Liver (tissue), 9 donors: ENCODE data around the gene CYBRD1. TPM values are rescaled to one million over a fixed set of nuclear protein-coding genes. Genes with fewer than 3 reads are reported as not detected.
A peak's percentile ranks its signal among the peaks of the same experiment; 100 is the strongest.

ENCODE experiments used
- DNase-seq: peaks from one replicate; pipeline ENCODE4 v3.0.0-alpha.2; 2017; ENCODE audit warnings: low spot score
- H3K27ac ChIP-seq, 2 donors: one replicate each; pipeline ENCODE4 v1.7.0; 2013; ENCODE audit warnings: inconsistent platforms in 2 of 2, low read length in 2 of 2, control low read depth in 1 of 2, low read depth in 1 of 2, mild to moderate bottlenecking in 1 of 2
- H3K27me3 ChIP-seq, 4 donors: one replicate each; pipeline versions ENCODE4 v1.6.1 to v1.7.0; 2013; ENCODE audit warnings: low read length in 3 of 4, inconsistent platforms in 1 of 4, mild to moderate bottlenecking in 1 of 4, moderate library complexity in 1 of 4; ENCODE audit not compliant: control insufficient read depth in 4 of 4, insufficient read depth in 4 of 4
- H3K36me3 ChIP-seq, 4 donors: one replicate each; pipeline versions ENCODE4 v1.6.1 to v1.7.0; 2013; ENCODE audit warnings: low read length in 3 of 4, mild to moderate bottlenecking in 3 of 4, low read depth in 1 of 4, moderate library complexity in 1 of 4; ENCODE audit not compliant: control insufficient read depth in 4 of 4, insufficient read depth in 3 of 4
- H3K4me1 ChIP-seq, 4 donors: one replicate each; pipeline versions ENCODE4 v1.6.1 to v1.7.0; 2013; ENCODE audit warnings: low read length in 3 of 4, mild to moderate bottlenecking in 3 of 4, moderate library complexity in 1 of 4; ENCODE audit not compliant: control insufficient read depth in 4 of 4, insufficient read depth in 4 of 4
- H3K4me3 ChIP-seq, 3 donors: one replicate each; pipeline versions ENCODE4 v1.6.1 to v1.7.0; 2013; ENCODE audit warnings: low read length in 3 of 3, control low read depth in 1 of 3, low read depth in 1 of 3, mild to moderate bottlenecking in 1 of 3
- H3K9ac ChIP-seq, 2 donors: one replicate each; pipeline ENCODE4 v1.7.0; 2013; ENCODE audit warnings: low read length in 2 of 2, mild to moderate bottlenecking in 2 of 2, moderate library complexity in 2 of 2, control low read depth in 1 of 2, low read depth in 1 of 2
- H3K9me3 ChIP-seq, 4 donors: one replicate each; pipeline versions ENCODE4 v1.6.1 to v1.7.0; 2013; ENCODE audit warnings: low read length in 3 of 4; ENCODE audit not compliant: control insufficient read depth in 4 of 4
- EGR1 ChIP-seq, 2 donors: IDR thresholded peaks; 2 replicates each; pipeline ENCODE4 v1.6.1; 2016 to 2018; ENCODE audit warnings: antibody characterized with exemption in 2 of 2, low read depth in 2 of 2
- FOXA1 ChIP-seq: IDR thresholded peaks from 2 replicates; pipeline ENCODE4 v1.6.1; 2016; ENCODE audit warnings: antibody characterized with exemption
- FOXA2 ChIP-seq: IDR thresholded peaks from 2 replicates; pipeline ENCODE4 v1.6.1; 2016; ENCODE audit warnings: antibody characterized with exemption
- GABPA ChIP-seq, 2 donors: IDR thresholded peaks in 1 of 2; conservative IDR thresholded peaks in 1 of 2; 2 replicates each; pipeline ENCODE4 v1.6.1; 2016; ENCODE audit warnings: antibody characterized with exemption in 2 of 2, mild to moderate bottlenecking in 1 of 2, moderate library complexity in 1 of 2
- HNF4G ChIP-seq: IDR thresholded peaks from 2 replicates; pipeline ENCODE4 v1.6.1; 2016; ENCODE audit warnings: antibody characterized with exemption
- RAD21 ChIP-seq, 2 donors: IDR thresholded peaks; 2 replicates each; pipeline ENCODE4 v1.6.1; 2016; ENCODE audit warnings: antibody characterized with exemption in 2 of 2, mild to moderate bottlenecking in 2 of 2
- RXRA ChIP-seq, 2 donors: IDR thresholded peaks; 2 replicates each; pipeline ENCODE4 v1.6.1; 2017 to 2018; ENCODE audit warnings: antibody characterized with exemption in 2 of 2, mild to moderate bottlenecking in 1 of 2
- SP1 ChIP-seq: IDR thresholded peaks from 2 replicates; pipeline ENCODE4 v1.6.1; 2018; ENCODE audit warnings: antibody characterized with exemption, mild to moderate bottlenecking
- TAF1 ChIP-seq: conservative IDR thresholded peaks from 2 replicates; pipeline ENCODE4 v1.6.1; 2016; ENCODE audit warnings: antibody characterized with exemption, mild to moderate bottlenecking
- YY1 ChIP-seq: IDR thresholded peaks from 2 replicates; pipeline ENCODE4 v1.6.1; 2016; ENCODE audit warnings: antibody characterized with exemption, mild to moderate bottlenecking
- WGBS: extraction: QIAGEN DNeasy Blood & Tissue Kit; methylation state at CpG from one replicate; pipeline ENCODE4 v1.1.7; 2013; 5-methylcytosine and 5-hydroxymethylcytosine counted together
- polyA plus RNA-seq, 2 donors: library from polyadenylated mRNA; stranded (reverse) in 1 of 2; unstranded in 1 of 2; fragments of 200-250 nt in 1 of 2; fragments of >200 nt in 1 of 2; fragmentation: Nextera tagmentation in 1 of 2; extraction: Ambion mirVana in 1 of 2; gene quantifications; one replicate each; pipeline versions ENCODE4 v1.2.1 to v1.2.3, GENCODE V29; 2013 to 2015
- total RNA-seq, 2 donors: library from RNA; depleted of rRNA; stranded (reverse); fragments of >200 nt; gene quantifications; one replicate each; pipeline ENCODE4 v1.2.3, GENCODE V29; 2014
- TF ChIP-seq, protein P1 (sequence below): fragments of 150-350 bp; IDR thresholded peaks from 2 replicates; pipeline ENCODE4 v1.5.1; 2017; ENCODE audit warnings: improper control_type of control experiment, low read depth, low read length; ENCODE audit not compliant: missing input control
- TF ChIP-seq, protein P2 (sequence below): IDR thresholded peaks from 2 replicates; pipeline ENCODE4 v1.6.1; 2016; ENCODE audit warnings: antibody characterized with exemption, mild to moderate bottlenecking
- TF ChIP-seq, protein P3 (sequence below): IDR thresholded peaks from 2 replicates; pipeline ENCODE4 v1.6.1; 2016; ENCODE audit warnings: antibody characterized with exemption
- donor health status: healthy.
- donor health status: healthy.
- donor health status: healthy.
- donor health status: healthy.
- donor health status: healthy.

Gene CYBRD1
- total and polyA plus RNA-seq, 4 donors: 5.8 to 51.1 (median 9.4) TPM

DNA sequence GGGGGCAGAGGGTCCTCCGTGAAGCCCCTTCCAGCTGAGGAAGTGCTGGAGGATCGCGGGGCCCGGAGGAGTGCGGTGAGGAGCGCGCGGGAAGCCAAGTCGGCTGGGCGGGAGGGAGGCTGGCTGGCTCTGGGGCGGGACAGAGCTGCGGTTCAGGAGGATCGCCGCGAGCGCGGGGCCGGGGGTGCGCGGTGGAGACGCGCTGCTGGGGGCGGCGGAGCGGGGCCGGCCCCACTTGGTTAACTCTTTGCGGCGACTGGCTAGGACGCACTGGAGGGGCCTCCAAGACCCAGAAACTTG, 464 bp downstream of the CYBRD1 start (continued):
- TF ChIP-seq, protein P1, sequence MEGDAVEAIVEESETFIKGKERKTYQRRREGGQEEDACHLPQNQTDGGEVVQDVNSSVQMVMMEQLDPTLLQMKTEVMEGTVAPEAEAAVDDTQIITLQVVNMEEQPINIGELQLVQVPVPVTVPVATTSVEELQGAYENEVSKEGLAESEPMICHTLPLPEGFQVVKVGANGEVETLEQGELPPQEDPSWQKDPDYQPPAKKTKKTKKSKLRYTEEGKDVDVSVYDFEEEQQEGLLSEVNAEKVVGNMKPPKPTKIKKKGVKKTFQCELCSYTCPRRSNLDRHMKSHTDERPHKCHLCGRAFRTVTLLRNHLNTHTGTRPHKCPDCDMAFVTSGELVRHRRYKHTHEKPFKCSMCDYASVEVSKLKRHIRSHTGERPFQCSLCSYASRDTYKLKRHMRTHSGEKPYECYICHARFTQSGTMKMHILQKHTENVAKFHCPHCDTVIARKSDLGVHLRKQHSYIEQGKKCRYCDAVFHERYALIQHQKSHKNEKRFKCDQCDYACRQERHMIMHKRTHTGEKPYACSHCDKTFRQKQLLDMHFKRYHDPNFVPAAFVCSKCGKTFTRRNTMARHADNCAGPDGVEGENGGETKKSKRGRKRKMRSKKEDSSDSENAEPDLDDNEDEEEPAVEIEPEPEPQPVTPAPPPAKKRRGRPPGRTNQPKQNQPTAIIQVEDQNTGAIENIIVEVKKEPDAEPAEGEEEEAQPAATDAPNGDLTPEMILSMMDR: no peak

DNA sequence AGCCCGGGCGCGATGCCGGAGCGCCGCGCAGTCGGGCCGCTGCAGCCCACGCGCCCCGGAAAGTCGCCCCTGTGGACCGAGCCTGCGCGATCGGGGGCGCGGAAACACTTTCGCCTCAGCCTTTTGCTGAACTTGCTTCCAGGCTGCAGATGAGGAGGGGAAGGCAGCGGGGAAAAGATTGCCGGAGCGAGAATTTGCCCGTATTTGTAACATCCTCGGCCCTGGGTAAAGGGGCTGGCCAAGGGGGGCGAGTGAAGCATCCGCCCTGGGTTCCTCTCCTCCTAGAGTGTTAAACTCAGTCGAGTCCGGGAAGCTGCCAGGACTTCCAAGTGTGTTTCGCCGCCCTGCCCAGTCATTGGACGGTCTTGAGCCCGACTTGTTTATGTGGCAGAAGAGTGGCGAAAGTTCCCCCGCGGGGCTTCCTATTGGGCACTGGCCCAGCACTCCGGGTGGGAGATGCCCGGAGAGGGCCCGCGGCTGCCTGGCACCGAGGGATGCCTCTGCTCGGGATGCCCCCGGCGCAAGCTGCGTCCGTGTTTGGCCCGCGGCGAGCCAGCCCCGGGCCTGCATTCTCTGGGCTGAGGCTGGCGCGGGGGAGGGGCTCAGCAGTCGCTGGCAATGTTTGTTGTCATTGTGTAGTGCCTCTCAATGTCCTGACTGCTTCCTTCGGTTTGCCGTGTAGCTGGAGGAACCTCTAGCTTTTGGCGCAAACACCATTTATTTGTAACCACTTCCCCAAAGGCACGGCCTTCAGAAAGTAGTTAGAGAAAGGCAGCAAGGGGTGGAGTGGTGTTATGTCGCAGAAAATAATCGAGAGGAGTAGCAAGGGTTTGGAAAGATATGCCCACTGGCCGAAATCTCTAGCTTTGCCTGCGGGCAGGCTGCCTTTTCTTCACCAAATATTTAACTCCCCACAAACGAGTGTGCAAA, 1.1 kb downstream of the CYBRD1 start:
- TF ChIP-seq RAD21 (IDR thresholded peaks at IDR 0.05) (peak in 1 of 2 donors; percentile 28), RXRA (IDR thresholded peaks at IDR 0.05) (peak in 1 of 2 donors; percentile 7), EGR1 (IDR thresholded peaks at IDR 0.05; ENCODE audit: low read depth in 2 of 2) (no peak), YY1 (peak; percentile 21)
- peak; percentile 68 for DNase-seq
- H3K27ac ChIP-seq: peak overlapping the region; percentile 60 to 74
- no peaks in the 10 kb centered on the region for H3K36me3 ChIP-seq
- H3K4me1 ChIP-seq: peaks cover 5 to 23% (median 14%) of the 10 kb centered on the region in 4 donors
- peak overlapping the region; percentile 28 to 81 (median 69) for H3K4me3 ChIP-seq
- under 1% methylated on average over 62 of the region's 62 CpGs for WGBS
- no peaks in the 10 kb centered on the region for H3K27me3 ChIP-seq
- no peaks in the 10 kb centered on the region for H3K9me3 ChIP-seq
- H3K9ac ChIP-seq: peak overlapping the region; percentile 56 to 74

DNA sequence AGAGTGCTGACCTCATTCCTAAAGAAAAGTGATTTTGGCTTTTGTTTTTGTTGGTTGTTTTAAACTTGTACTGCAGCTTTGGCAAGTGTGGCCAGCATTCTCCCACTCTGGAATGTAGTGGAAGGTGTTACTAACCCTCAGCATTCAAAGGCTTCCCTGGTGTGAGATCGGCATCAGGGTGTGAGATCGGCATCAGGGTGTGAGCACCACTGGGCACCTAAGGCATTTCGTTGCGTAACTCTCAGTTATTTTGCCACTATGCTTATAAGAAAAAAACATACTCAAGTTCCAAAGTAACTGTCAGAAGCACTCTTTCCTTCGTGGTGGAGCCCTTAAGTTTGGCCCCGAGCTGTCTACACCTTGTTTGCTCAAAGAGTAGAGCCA, 1.7 kb downstream of the CYBRD1 start:
- peaks cover 5 to 23% (median 14%) of the 10 kb centered on the region in 4 donors for H3K4me1 ChIP-seq
- TF ChIP-seq, protein P2, sequence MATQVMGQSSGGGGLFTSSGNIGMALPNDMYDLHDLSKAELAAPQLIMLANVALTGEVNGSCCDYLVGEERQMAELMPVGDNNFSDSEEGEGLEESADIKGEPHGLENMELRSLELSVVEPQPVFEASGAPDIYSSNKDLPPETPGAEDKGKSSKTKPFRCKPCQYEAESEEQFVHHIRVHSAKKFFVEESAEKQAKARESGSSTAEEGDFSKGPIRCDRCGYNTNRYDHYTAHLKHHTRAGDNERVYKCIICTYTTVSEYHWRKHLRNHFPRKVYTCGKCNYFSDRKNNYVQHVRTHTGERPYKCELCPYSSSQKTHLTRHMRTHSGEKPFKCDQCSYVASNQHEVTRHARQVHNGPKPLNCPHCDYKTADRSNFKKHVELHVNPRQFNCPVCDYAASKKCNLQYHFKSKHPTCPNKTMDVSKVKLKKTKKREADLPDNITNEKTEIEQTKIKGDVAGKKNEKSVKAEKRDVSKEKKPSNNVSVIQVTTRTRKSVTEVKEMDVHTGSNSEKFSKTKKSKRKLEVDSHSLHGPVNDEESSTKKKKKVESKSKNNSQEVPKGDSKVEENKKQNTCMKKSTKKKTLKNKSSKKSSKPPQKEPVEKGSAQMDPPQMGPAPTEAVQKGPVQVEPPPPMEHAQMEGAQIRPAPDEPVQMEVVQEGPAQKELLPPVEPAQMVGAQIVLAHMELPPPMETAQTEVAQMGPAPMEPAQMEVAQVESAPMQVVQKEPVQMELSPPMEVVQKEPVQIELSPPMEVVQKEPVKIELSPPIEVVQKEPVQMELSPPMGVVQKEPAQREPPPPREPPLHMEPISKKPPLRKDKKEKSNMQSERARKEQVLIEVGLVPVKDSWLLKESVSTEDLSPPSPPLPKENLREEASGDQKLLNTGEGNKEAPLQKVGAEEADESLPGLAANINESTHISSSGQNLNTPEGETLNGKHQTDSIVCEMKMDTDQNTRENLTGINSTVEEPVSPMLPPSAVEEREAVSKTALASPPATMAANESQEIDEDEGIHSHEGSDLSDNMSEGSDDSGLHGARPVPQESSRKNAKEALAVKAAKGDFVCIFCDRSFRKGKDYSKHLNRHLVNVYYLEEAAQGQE: no peak
- TF ChIP-seq TAF1: no peak
- TF ChIP-seq, protein P3, sequence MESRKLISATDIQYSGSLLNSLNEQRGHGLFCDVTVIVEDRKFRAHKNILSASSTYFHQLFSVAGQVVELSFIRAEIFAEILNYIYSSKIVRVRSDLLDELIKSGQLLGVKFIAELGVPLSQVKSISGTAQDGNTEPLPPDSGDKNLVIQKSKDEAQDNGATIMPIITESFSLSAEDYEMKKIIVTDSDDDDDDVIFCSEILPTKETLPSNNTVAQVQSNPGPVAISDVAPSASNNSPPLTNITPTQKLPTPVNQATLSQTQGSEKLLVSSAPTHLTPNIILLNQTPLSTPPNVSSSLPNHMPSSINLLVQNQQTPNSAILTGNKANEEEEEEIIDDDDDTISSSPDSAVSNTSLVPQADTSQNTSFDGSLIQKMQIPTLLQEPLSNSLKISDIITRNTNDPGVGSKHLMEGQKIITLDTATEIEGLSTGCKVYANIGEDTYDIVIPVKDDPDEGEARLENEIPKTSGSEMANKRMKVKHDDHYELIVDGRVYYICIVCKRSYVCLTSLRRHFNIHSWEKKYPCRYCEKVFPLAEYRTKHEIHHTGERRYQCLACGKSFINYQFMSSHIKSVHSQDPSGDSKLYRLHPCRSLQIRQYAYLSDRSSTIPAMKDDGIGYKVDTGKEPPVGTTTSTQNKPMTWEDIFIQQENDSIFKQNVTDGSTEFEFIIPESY: no peak
- no peak for TF ChIP-seq FOXA1
- TF ChIP-seq GABPA (IDR thresholded peaks at IDR 0.05 in 1 of 2, conservative IDR thresholded peaks at IDR 0.05 in 1 of 2): no peak
- no peak for TF ChIP-seq SP1
- no peak for TF ChIP-seq YY1
- TF ChIP-seq FOXA2: no peak
- TF ChIP-seq RAD21 (IDR thresholded peaks at IDR 0.05): no peak
- TF ChIP-seq HNF4G: no peak
- TF ChIP-seq, protein P1: no peak
- H3K27me3 ChIP-seq: no peaks in the 10 kb centered on the region
- H3K9ac ChIP-seq: peak overlapping the region in 1 of 2 donors; percentile 74
- H3K9me3 ChIP-seq: no peaks in the 10 kb centered on the region
- H3K36me3 ChIP-seq: no peaks in the 10 kb centered on the region
- peak overlapping the region; percentile 60 to 74 for H3K27ac ChIP-seq
- H3K4me3 ChIP-seq: peak overlapping the region in 2 of 3 donors; percentile 69 to 81
- WGBS: 29% methylated on average over 6 of the region's 6 CpGs
- DNase-seq: no peak
